H1 (cell line): ENCODE results near the gene ULK1.
"Not testable (repeated sequence)": the region's sequence is repeated elsewhere in the genome, so short reads cannot be mapped to it uniquely, and the experiment has no call there.

Experiments used
- CREB1 ChIP-seq: IDR thresholded peaks from 2 replicates; pipeline ENCODE4 v1.6.1; 2012; ENCODE audit warnings: inconsistent platforms
- HDAC2 ChIP-seq, 2 experiments: fragments of 300-600 bp in 1 of 2; sonication (generic) in 1 of 2; IDR thresholded peaks; 2 replicates each; pipeline ENCODE4 v1.6.1; 2011 to 2012; ENCODE audit warnings: low read depth in 2 of 2, low read length in 2 of 2, mild to moderate bottlenecking in 2 of 2, moderate library complexity in 2 of 2, borderline replicate concordance in 1 of 2, inconsistent platforms in 1 of 2
- NANOG ChIP-seq: IDR thresholded peaks from 2 replicates; pipeline ENCODE4 v1.6.1; 2011; ENCODE audit warnings: low read length, low read depth, mild to moderate bottlenecking, inconsistent platforms; ENCODE audit not compliant: insufficient read depth, poor library complexity, severe bottlenecking
- NRF1 ChIP-seq: IDR thresholded peaks from 2 replicates; pipeline ENCODE4 v1.6.1; 2011; ENCODE audit warnings: mild to moderate bottlenecking, low read depth, low read length, improper control_type of control experiment

DNA sequence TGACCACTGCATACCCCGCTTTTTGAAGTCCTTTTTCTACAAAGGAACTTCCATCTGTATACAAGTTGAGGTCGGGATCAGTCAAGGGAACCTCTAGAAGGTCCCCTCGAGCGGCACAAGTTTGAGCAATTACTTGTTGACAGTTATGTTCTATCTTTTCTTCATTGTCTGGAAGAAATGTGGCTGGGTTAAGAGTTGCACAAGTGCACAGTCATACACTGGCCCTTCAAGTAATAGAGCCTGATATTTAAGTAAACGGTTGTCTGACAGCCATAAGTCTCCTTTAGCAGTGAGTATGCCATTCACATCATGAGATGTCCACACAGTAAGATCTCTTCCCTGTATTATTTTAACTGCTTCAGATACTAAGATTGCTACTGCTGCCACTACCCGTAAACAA lies 19.4 kb upstream of the ULK1 start:
- not testable (repeated sequence) for TF ChIP-seq NANOG; CREB1; NRF1; HDAC2 (IDR thresholded peaks at IDR 0.05; ENCODE audit: borderline replicate concordance in 1 of 2, low read depth in 2 of 2, low read length in 2 of 2)
